PFSK-1 (cell line): Measurements from ENCODE around the gene MAST3.
A peak's percentile ranks its signal among the peaks of the same experiment; 100 is the strongest.

Experiments used
- FOXP2 ChIP-seq: optimal IDR thresholded peaks from 2 replicates; pipeline ENCODE3; 2011; ENCODE audit warnings: borderline replicate concordance, control low read depth, inconsistent platforms; ENCODE audit not compliant: insufficient read depth; ENCODE audit errors: extremely low read length, extremely low read depth
- POLR2AphosphoS5 ChIP-seq: IDR thresholded peaks from 2 replicates; pipeline ENCODE4 v1.6.1; 2012; ENCODE audit warnings: low read depth, mild to moderate bottlenecking, control low read depth, low read length, moderate library complexity
- SIN3A ChIP-seq: IDR thresholded peaks from 2 replicates; pipeline ENCODE4 v1.6.1; 2012; ENCODE audit warnings: mild to moderate bottlenecking, low read length, moderate library complexity, borderline replicate concordance; ENCODE audit not compliant: insufficient read depth
- TAF1 ChIP-seq: IDR thresholded peaks from 2 replicates; pipeline ENCODE4 v1.6.1; 2012; ENCODE audit warnings: low read length, control low read depth, borderline replicate concordance; ENCODE audit not compliant: insufficient read depth
- TF ChIP-seq, protein P1 (sequence below), 2 experiments: IDR thresholded peaks; 2 replicates each; pipeline versions ENCODE4 v1.6.1 to v1.8.0; 2011 to 2012; ENCODE audit warnings: low read depth in 2 of 2, low read length in 2 of 2, control low read depth in 1 of 2, inconsistent platforms in 1 of 2, mild to moderate bottlenecking in 1 of 2, moderate library complexity in 1 of 2; ENCODE audit not compliant: insufficient read depth in 1 of 2

MAST3 gene

GRCh38 chr19:18119717-18120105 is 22.1 kb downstream of the MAST3 start:
- no peak for TF ChIP-seq SIN3A
- no peak for TF ChIP-seq FOXP2
- no peak for TF ChIP-seq POLR2AphosphoS5
- no peak for TF ChIP-seq TAF1
- TF ChIP-seq, protein P1, sequence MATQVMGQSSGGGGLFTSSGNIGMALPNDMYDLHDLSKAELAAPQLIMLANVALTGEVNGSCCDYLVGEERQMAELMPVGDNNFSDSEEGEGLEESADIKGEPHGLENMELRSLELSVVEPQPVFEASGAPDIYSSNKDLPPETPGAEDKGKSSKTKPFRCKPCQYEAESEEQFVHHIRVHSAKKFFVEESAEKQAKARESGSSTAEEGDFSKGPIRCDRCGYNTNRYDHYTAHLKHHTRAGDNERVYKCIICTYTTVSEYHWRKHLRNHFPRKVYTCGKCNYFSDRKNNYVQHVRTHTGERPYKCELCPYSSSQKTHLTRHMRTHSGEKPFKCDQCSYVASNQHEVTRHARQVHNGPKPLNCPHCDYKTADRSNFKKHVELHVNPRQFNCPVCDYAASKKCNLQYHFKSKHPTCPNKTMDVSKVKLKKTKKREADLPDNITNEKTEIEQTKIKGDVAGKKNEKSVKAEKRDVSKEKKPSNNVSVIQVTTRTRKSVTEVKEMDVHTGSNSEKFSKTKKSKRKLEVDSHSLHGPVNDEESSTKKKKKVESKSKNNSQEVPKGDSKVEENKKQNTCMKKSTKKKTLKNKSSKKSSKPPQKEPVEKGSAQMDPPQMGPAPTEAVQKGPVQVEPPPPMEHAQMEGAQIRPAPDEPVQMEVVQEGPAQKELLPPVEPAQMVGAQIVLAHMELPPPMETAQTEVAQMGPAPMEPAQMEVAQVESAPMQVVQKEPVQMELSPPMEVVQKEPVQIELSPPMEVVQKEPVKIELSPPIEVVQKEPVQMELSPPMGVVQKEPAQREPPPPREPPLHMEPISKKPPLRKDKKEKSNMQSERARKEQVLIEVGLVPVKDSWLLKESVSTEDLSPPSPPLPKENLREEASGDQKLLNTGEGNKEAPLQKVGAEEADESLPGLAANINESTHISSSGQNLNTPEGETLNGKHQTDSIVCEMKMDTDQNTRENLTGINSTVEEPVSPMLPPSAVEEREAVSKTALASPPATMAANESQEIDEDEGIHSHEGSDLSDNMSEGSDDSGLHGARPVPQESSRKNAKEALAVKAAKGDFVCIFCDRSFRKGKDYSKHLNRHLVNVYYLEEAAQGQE (IDR thresholded peaks at IDR 0.05; ENCODE audit: insufficient read depth in 1 of 2, low read depth in 2 of 2, low read length in 2 of 2): no peak

- no peak for TF ChIP-seq TAF1
- no peak for TF ChIP-seq SIN3A
- TF ChIP-seq FOXP2: no peak
- TF ChIP-seq, protein P1 (IDR thresholded peaks at IDR 0.05; ENCODE audit: insufficient read depth in 1 of 2, low read depth in 2 of 2, low read length in 2 of 2): no peak
- TF ChIP-seq POLR2AphosphoS5: no peak
These were observed 22.5 kb downstream of the MAST3 start for GRCh38 chr19:18120127-18120526.

DNA sequence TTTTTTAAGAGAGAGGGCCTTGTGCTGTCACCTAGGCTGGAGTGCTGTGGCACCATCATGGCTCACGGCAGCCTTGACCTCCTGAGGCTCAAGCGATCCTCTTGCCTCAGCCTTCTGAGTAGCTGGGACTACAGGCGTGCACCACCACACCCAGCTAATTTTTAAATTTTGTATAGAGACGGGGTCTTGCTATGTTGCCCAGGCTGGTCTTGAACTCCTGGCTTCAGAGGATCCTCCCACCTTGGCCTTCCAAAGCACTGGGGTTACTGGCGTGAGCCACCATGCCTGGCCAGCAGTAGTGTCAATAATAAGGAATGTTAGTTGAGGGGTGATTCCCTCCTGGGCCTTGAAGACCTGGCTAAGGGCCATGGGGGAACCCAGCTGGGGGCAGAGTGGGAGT is 23.6 kb downstream of the MAST3 start:
- TF ChIP-seq FOXP2 (no peak), POLR2AphosphoS5 (no peak), SIN3A (no peak), TAF1 (no peak)
- TF ChIP-seq, protein P1 (IDR thresholded peaks at IDR 0.05; ENCODE audit: insufficient read depth in 1 of 2, low read depth in 2 of 2, low read length in 2 of 2): no peak

DNA sequence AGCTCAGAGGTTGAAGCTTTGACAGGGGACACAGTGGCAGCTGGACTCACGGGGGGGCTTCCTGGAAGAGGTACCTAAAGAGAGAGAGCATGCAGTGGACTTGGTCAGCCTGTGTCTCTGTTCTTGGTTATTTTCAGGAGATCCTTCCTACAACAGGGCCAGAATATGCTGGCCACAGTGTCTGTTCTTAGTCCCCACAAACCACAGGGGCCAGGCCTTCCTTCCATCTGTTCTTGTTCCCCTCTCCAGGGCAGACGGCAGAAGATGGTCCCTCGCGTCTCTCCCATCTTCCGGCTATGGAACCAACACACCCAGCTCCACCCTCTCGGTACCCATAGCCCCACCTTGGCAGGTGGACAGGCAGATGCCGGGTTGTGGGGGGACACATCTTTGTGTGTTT is 24.8 kb downstream of the MAST3 start:
- TF ChIP-seq TAF1 (no peak), SIN3A (no peak), FOXP2 (no peak), POLR2AphosphoS5 (no peak)
- TF ChIP-seq, protein P1 (IDR thresholded peaks at IDR 0.05; ENCODE audit: insufficient read depth in 1 of 2, low read depth in 2 of 2, low read length in 2 of 2): no peak

DNA sequence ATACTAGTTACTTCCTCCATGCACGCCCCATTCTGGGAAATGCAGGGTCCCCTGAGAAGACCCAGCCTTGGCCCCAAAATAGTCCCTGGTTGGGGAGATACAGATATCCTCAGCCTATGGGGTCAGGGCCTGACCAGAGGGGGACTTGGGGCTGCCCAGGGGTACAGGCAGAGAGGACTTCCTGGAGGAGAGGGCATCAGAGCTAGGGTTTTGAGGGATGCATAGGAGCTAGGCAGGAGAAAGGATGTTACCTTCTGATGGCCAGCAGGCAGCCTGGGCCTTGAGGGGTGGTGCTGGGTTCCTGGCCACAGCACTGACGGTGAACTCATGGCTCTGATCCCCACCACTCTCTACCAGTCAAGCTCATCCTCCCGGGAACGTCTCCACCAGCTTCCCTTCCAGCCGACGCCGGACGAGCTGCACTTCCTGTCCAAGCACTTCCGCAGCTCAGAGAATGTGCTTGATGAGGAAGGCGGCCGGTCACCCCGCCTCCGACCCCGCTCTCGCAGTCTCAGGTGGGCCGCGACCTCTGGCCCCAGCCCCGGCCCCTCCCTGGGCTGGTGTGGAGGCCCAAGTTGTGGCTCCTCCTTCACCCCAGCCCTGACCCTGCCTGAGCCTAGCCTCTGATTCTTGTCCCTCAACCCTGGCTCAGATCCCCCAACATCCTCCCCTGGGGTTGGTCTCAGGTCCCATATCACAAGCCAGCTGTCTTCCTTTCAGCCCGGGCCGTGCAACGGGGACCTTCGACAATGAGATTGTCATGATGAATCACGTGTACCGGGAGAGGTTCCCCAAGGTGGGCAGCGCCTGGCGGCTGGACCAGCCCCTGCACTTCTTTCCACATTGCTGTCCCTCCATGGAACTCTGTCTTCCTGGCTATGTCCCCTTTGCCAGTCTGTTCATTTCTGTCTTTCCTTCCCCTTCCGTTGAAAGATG is 25.6 kb downstream of the MAST3 start:
- no peak for TF ChIP-seq POLR2AphosphoS5
- peak; percentile 26 for TF ChIP-seq FOXP2
